ENCODE data around the gene PAX2.

PAX2 gene

GRCh38 chr10:100724531-100725027 lies 20.8 kb upstream of the PAX2 start:
- no peak for DNase-seq (ENCODE audit: low read depth in 2 of 2)

GRCh38 chr10:100725071-100725471 lies 20.3 kb upstream of the PAX2 start:
- peak; percentile 6 to 15 for DNase-seq (ENCODE audit: low read depth in 2 of 2)

- DNase-seq (ENCODE audit: low read depth in 2 of 2), result no peak
Observed at GRCh38 chr10:100725869-100726426, 19.4 kb upstream of the PAX2 start.

GRCh38 chr10:100727808-100728207 lies 17.6 kb upstream of the PAX2 start:
- DNase-seq (ENCODE audit: low read depth in 2 of 2), result no peak

- DNase-seq (ENCODE audit: low read depth in 2 of 2), result no peak
Observed at GRCh38 chr10:100728928-100729861, 16.2 kb upstream of the PAX2 start.

- DNase-seq (ENCODE audit: low read depth in 2 of 2), result no peak
Observed at GRCh38 chr10:100729862-100730724, 15.3 kb upstream of the PAX2 start.

- no peak for DNase-seq (ENCODE audit: low read depth in 2 of 2)
Observed at GRCh38 chr10:100730725-100731406, 14.5 kb upstream of the PAX2 start.

- DNase-seq (ENCODE audit: low read depth in 2 of 2), result no peak
Observed at GRCh38 chr10:100731407-100732240, 13.8 kb upstream of the PAX2 start.

- no peak for DNase-seq (ENCODE audit: low read depth in 2 of 2)
Observed at GRCh38 chr10:100732241-100732596, 13.2 kb upstream of the PAX2 start.

GRCh38 chr10:100733329-100733728 lies 12.1 kb upstream of the PAX2 start:
- no peak for DNase-seq (ENCODE audit: low read depth in 2 of 2)

GRCh38 chr10:100734295-100735086 lies 10.9 kb upstream of the PAX2 start:
- no peak for DNase-seq (ENCODE audit: low read depth in 2 of 2)

GRCh38 chr10:100735087-100735336 lies 10.4 kb upstream of the PAX2 start:
- DNase-seq (ENCODE audit: low read depth in 2 of 2), result no peak

- no peak for DNase-seq (ENCODE audit: low read depth in 2 of 2)
Observed at GRCh38 chr10:100735337-100736143, 9.8 kb upstream of the PAX2 start.

GRCh38 chr10:100736144-100736808 lies 9.1 kb upstream of the PAX2 start:
- no peak for DNase-seq (ENCODE audit: low read depth in 2 of 2)

- no peak for DNase-seq (ENCODE audit: low read depth in 2 of 2)
Observed at GRCh38 chr10:100736809-100737354, 8.5 kb upstream of the PAX2 start.

- no peak for DNase-seq (ENCODE audit: low read depth in 2 of 2)
Observed at GRCh38 chr10:100737355-100738054, 7.9 kb upstream of the PAX2 start.

GRCh38 chr10:100738055-100738827 lies 7.1 kb upstream of the PAX2 start:
- DNase-seq (ENCODE audit: low read depth in 2 of 2), result no peak

Data from fibroblast of skin of left biceps (primary cell).